NCI-H1105 treated with DMSO at 0.1 percent for 48 hours (cell line): Measurements from ENCODE around the gene CDC42EP2.
"Not testable (repeated sequence)": the region's sequence is repeated elsewhere in the genome, so short reads cannot be mapped to it uniquely, and the experiment has no call there.

ENCODE experiments used
- DNase-seq: peaks from one replicate; lab custom pipeline; 2025; lab: John Stamatoyannopoulos, UW

Gene CDC42EP2

GRCh38 chr11:65320386-65321075 lies 5.9 kb downstream of the CDC42EP2 start:
- no peak for DNase-seq

- no peak for DNase-seq
Measured at GRCh38 chr11:65321076-65321475, 6.4 kb downstream of the CDC42EP2 start.

- DNase-seq, result no peak
Measured at GRCh38 chr11:65321828-65322485, 7.3 kb downstream of the CDC42EP2 start.

GRCh38 chr11:65323813-65324212 lies 9.1 kb downstream of the CDC42EP2 start:
- no peak for DNase-seq

- DNase-seq, result no peak
Measured at GRCh38 chr11:65325435-65325834, 10.8 kb downstream of the CDC42EP2 start.

- no peak for DNase-seq
Measured at GRCh38 chr11:65327021-65327420, 12.4 kb downstream of the CDC42EP2 start.

GRCh38 chr11:65329478-65329877 lies 14.8 kb downstream of the CDC42EP2 start:
- no peak for DNase-seq

GRCh38 chr11:65329944-65330403 lies 15.3 kb downstream of the CDC42EP2 start:
- peak; percentile 85 for DNase-seq

- DNase-seq, result no peak
Measured at GRCh38 chr11:65330544-65330943, 15.9 kb downstream of the CDC42EP2 start.

- not testable (repeated sequence) for DNase-seq
Measured at GRCh38 chr11:65332591-65332990, 17.9 kb downstream of the CDC42EP2 start.

- DNase-seq, result no peak
Measured at GRCh38 chr11:65334696-65335295, 20.1 kb downstream of the CDC42EP2 start.

GRCh38 chr11:65338676-65339075 lies 24.0 kb downstream of the CDC42EP2 start:
- no peak for DNase-seq

- no peak for DNase-seq
Measured at GRCh38 chr11:65340226-65340625, 25.6 kb downstream of the CDC42EP2 start.

GRCh38 chr11:65341856-65342255 lies 27.2 kb downstream of the CDC42EP2 start:
- DNase-seq, result no peak

- DNase-seq, result no peak
Measured at GRCh38 chr11:65351511-65351910, 36.8 kb downstream of the CDC42EP2 start.

GRCh38 chr11:65352783-65353182 lies 38.1 kb downstream of the CDC42EP2 start:
- peak; percentile 6 for DNase-seq

GRCh38 chr11:65353376-65353775 lies 38.7 kb downstream of the CDC42EP2 start:
- DNase-seq, result no peak

GRCh38 chr11:65353900-65354264 lies 39.2 kb downstream of the CDC42EP2 start:
- DNase-seq, result no peak

- DNase-seq, result peak; percentile 96
Measured at GRCh38 chr11:65354265-65355012, 39.8 kb downstream of the CDC42EP2 start, which contains the start of gene TIGD3. TSS of gene TIGD3 (plus strand) at chr11:65354751. CDS start at chr11:65355809, 1,058 bp downstream.

- DNase-seq, result peak; percentile 75
Measured at GRCh38 chr11:65355013-65355775, 40.5 kb downstream of the CDC42EP2 start.

GRCh38 chr11:65355776-65356393 lies 41.2 kb downstream of the CDC42EP2 start:
- no peak for DNase-seq
